WERI-Rb-1 (cell line): ENCODE results near the gene ST6GALNAC3.
A peak's percentile ranks its signal among the peaks of the same experiment; 100 is the strongest.

Experiments
- DNase-seq: peaks from one replicate; pipeline ENCODE4 v3.0.0-alpha.2; 2020
- H3K27ac ChIP-seq: fragments of 250-450 bp; sonication (Bioruptor Pico); 2 replicates; pipeline ENCODE4 v1.5.1; 2020; ENCODE audit warnings: mild to moderate bottlenecking, moderate library complexity
- H3K27me3 ChIP-seq: fragments of 250-450 bp; sonication (Bioruptor Pico); 2 replicates; pipeline ENCODE4 v1.5.1; 2021; ENCODE audit warnings: mild to moderate bottlenecking, low read depth, moderate library complexity; ENCODE audit not compliant: insufficient read depth, severe bottlenecking
- H3K36me3 ChIP-seq: fragments of 250-450 bp; sonication (Bioruptor Pico); 2 replicates; pipeline ENCODE4 v1.5.1; 2020; ENCODE audit warnings: mild to moderate bottlenecking, moderate library complexity
- H3K4me3 ChIP-seq: 2 replicates; pipeline ENCODE4 v1.5.1; 2011; ENCODE audit warnings: low read depth, mild to moderate bottlenecking, control low read depth, low read length
- H3K9me3 ChIP-seq: fragments of 250-450 bp; sonication (Bioruptor Pico); 2 replicates; pipeline ENCODE4 v1.5.1; 2021; ENCODE audit warnings: mild to moderate bottlenecking, moderate library complexity; ENCODE audit not compliant: severe bottlenecking
- TF ChIP-seq, protein P1 (sequence below): IDR thresholded peaks from 2 replicates; pipeline ENCODE4 v1.5.1; 2011; ENCODE audit warnings: low read depth, mild to moderate bottlenecking, control low read depth, inconsistent platforms, low read length

ST6GALNAC3 gene

GRCh38 chr1:76613886-76614285 lies 539.3 kb downstream of the ST6GALNAC3 start:
- Histone ChIP-seq H3K27me3 (no peaks in the 10 kb centered on the region), H3K4me3 (no peak overlapping the region), H3K9me3 (no peaks in the 10 kb centered on the region), H3K27ac (no peak overlapping the region), H3K36me3 (no peaks in the 10 kb centered on the region)
- no peak for DNase-seq
- TF ChIP-seq, protein P1, sequence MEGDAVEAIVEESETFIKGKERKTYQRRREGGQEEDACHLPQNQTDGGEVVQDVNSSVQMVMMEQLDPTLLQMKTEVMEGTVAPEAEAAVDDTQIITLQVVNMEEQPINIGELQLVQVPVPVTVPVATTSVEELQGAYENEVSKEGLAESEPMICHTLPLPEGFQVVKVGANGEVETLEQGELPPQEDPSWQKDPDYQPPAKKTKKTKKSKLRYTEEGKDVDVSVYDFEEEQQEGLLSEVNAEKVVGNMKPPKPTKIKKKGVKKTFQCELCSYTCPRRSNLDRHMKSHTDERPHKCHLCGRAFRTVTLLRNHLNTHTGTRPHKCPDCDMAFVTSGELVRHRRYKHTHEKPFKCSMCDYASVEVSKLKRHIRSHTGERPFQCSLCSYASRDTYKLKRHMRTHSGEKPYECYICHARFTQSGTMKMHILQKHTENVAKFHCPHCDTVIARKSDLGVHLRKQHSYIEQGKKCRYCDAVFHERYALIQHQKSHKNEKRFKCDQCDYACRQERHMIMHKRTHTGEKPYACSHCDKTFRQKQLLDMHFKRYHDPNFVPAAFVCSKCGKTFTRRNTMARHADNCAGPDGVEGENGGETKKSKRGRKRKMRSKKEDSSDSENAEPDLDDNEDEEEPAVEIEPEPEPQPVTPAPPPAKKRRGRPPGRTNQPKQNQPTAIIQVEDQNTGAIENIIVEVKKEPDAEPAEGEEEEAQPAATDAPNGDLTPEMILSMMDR: no peak

DNA sequence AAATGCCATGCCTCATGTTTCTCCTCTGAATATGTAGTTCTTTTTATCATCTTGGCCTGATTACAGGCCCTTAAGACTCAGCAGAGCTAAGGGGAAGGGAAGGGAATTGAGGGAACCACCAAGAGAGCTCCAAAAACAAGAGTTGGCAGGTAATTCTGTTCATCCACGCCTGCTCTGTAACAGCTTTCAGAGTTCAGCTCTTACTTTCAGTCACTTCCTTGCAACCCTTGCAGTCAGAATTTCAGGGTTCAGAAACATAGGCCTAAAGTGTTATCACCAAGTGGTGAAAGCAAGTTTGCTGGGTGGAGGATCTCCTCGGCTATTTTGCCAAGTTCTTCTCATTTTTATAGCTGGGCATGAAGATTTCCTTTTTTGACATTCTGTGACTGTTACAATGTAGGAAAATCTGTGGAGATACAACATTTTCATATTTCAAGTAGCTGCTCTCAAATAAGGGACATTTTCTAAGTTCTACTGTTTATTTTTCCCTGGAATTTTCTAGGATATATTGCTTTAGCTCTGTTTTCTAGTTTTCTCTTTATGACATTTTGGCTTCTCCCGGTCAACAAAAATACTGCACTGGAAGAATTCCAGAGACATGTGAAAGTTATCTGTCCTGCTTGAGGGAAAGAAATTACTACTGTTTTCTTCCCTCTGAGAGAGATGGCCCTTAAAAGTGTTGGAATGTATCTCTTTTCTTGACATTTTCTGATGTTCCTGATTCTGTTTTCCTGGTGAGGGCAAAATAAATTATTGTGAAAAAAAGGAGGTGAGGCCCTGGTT lies 540.9 kb downstream of the ST6GALNAC3 start:
- TF ChIP-seq, protein P1: no peak

DNA sequence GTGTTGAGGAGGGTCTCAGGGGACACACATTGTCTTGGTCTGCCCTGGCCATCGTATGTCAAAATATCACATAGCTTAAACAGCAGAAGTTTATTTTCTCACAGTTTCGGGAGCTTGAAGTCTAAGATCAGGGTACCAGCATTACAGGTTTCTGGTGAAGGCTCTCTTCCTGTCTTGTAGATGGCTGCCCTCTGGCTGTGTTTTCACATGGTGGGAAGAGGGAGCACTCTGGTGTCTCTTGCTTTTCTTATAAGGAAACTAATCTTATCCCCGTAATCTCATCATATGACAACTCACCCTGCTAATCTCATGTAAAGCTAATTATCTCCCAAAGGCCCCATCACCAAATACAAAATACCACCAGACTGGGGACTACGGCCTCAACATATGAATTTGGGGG lies 545.8 kb downstream of the ST6GALNAC3 start:
- H3K4me3 ChIP-seq: no peak overlapping the region
- TF ChIP-seq, protein P1: 0 out of 2 replicates have a peak, but pooled peaks have one; percentile 9
- no peaks in the 10 kb centered on the region for H3K9me3 ChIP-seq
- peak; percentile 50 for DNase-seq
- no peak overlapping the region for H3K27ac ChIP-seq
- no peaks in the 10 kb centered on the region for H3K36me3 ChIP-seq
- H3K27me3 ChIP-seq: no peaks in the 10 kb centered on the region

More for the DNA sequence above, 540.9 kb downstream of the ST6GALNAC3 start:
- Histone ChIP-seq H3K27me3 (no peaks in the 10 kb centered on the region), H3K9me3 (no peaks in the 10 kb centered on the region), H3K4me3 (no peak overlapping the region), H3K36me3 (no peaks in the 10 kb centered on the region), H3K27ac (no peak overlapping the region)
- no peak for DNase-seq

DNA sequence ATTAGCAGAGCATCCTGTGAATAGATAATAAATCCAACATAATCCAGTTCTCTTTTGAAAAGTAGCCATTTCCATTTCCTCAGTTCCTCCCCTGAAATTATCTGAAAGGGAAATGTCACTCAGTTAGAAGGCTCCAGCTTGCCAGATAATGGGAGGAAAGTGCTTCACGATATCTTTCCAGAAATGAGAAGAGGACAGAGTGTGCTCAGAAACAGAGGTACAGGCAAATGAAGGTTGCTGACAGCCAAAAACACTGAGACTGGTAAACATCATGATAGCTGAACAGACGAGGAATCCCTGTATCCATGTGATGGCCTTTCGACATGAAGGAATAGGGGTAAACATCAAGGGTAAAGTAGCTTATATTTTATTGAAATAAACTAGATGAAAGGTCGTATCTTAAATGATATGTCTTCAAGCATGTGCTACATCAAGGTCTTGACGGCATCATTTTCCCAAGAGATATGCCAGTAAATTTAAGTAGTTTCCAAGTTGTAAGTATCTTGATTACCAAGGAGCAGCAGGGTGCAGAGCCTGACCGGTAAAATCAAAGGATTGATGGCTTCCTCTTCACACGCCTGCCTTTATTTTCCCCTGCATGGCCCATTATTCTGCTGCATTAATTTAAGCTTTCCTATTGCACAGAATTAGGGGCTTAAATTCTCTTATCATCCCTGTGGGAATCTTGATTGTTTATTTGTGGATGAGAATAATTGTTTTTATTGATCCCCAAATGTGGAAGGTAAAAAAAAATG lies 548.4 kb downstream of the ST6GALNAC3 start:
- Histone ChIP-seq H3K36me3 (no peaks in the 10 kb centered on the region), H3K9me3 (no peaks in the 10 kb centered on the region), H3K4me3 (no peak overlapping the region), H3K27ac (no peak overlapping the region), H3K27me3 (no peaks in the 10 kb centered on the region)
- TF ChIP-seq, protein P1: no peak
- DNase-seq: no peak

DNA sequence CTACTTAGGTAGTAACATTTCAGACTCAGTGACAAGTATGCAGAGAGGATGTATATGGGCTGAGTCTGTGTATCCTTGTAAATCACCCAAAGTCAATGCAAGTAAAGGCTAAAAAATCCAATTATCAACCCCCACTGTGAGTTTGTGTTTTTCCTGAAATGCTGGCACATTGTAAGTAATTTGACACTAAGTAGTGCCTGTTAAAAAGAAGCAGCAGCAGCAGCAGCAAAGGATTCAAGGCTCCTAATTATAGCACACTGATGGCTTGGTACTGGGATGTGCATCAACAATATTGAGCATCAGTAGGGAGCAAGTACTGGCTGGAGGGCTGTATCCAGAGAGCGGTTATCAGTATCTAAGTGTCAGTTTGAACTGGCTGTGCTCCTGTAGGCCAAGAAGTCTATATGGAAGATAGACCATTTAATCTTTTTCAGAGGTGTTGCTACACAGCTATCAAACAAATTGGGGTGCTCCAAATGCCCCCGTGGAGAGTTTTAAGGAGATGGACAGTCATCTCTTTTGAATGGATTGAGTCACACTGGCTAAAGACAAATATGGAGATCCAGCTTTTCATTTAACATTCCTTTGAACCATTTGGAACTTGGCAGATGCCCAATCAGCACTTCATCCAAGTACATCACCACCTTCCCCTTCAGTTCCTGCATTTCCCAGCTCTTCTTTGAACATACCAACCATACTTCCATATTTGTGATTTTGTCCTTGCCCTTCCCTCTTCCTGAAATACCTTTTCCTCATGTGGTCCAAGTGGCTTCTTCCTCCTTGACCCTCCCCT lies 551.5 kb downstream of the ST6GALNAC3 start:
- TF ChIP-seq, protein P1: no peak
- H3K27me3 ChIP-seq: no peaks in the 10 kb centered on the region
- H3K9me3 ChIP-seq: no peaks in the 10 kb centered on the region
- H3K4me3 ChIP-seq: no peak overlapping the region
- no peak overlapping the region for H3K27ac ChIP-seq
- no peaks in the 10 kb centered on the region for H3K36me3 ChIP-seq
- no peak for DNase-seq
